Psoas muscle (tissue), 8 donors: Measurements from ENCODE around the gene OCIAD1. TPM values are rescaled to one million over a fixed set of nuclear protein-coding genes. Genes with fewer than 3 reads are reported as not detected.

Source experiments
- ATAC-seq, 4 donors: fragments of 200-7000 bp; cut with Tn5 transposase; one replicate each; pipeline ENCODE4 v1.9.1; 2020; ENCODE audit warnings: moderate library complexity in 3 of 4, mild to moderate bottlenecking in 2 of 4
- DNase-seq, 2 donors: peaks; one replicate each; pipeline ENCODE4 v3.0.0-alpha.2; 2020
- H3K27ac ChIP-seq: fragments of 200-600 bp; one replicate; pipeline ENCODE4 v1.8.0; 2022
- H3K27me3 ChIP-seq, 3 donors: fragments of 200-600 bp in 1 of 3; one replicate each; pipeline versions ENCODE4 v1.6.1 to v1.8.0; 2013 to 2022; ENCODE audit warnings: low read length in 2 of 3, mild to moderate bottlenecking in 2 of 3, moderate library complexity in 1 of 3; ENCODE audit not compliant: insufficient read depth in 3 of 3
- H3K36me3 ChIP-seq, 2 donors: fragments of 200-600 bp in 1 of 2; one replicate each; pipeline versions ENCODE4 v1.6.1 to v1.8.0; 2013 to 2022; ENCODE audit warnings: low read depth in 1 of 2, mild to moderate bottlenecking in 1 of 2, moderate library complexity in 1 of 2; ENCODE audit not compliant: insufficient read depth in 1 of 2
- H3K4me1 ChIP-seq: fragments of 200-600 bp; one replicate; pipeline ENCODE4 v1.8.0; 2022
- H3K4me3 ChIP-seq: fragments of 200-600 bp; one replicate; pipeline ENCODE4 v1.8.0; 2022; ENCODE audit warnings: mild to moderate bottlenecking
- H3K9me3 ChIP-seq: fragments of 200-600 bp; one replicate; pipeline ENCODE4 v1.8.0; 2022
- WGBS, 3 donors: extraction: QIAGEN DNeasy Blood & Tissue Kit; methylation state at CpG; one replicate each; pipeline versions ENCODE4 v1.1.6 to v1.1.7; 2013; 5-methylcytosine and 5-hydroxymethylcytosine counted together
- intact Hi-C, 2 donors: fragments of 100-400 bp; cut with DNase I; formaldehyde crosslinking; loops; one replicate each; pipeline versions ENCODE4 v1.11.0 to v1.14.2; 2022
- polyA plus RNA-seq, 3 donors: library from polyadenylated mRNA; stranded (reverse); fragments of 200-250 nt; gene quantifications; one replicate each; pipeline ENCODE4 v1.2.3, GENCODE V29; 2013
- total RNA-seq, 4 donors: library from RNA; stranded (reverse); fragmentation: NEBNext Ultra II Directional in 2 of 4; extraction: Animal tissue kit (Norgen Biotek cat#: 25700) in 2 of 4; gene quantifications; one replicate each; pipeline versions ENCODE4 v1.2.1 to v1.2.4, GENCODE V29; 2021 to 2023
- TF ChIP-seq, protein P1 (sequence below): fragments of 200-600 bp; IDR thresholded peaks from one replicate; pipeline ENCODE4 v1.8.0; 2022; ENCODE audit warnings: antibody characterized with exemption
- donor health status: healthy with polysubstance abuse.
- donor health status: DM: no; HTN: no; CAD: no; lungs with moderate emphysema.
- donor health status: Bipolar disorder and iron deficiency.
- donor health status: healthy.
- donor health status: DM: yes; HTN: yes; CAD: no.
- donor health status: DM: no; HTN: no; CAD: no.
- donor health status: DM: no; HTN: no; CAD: no.
- donor health status: DM: yes; HTN: yes; CAD: no.

The OCIAD1 gene
- total and polyA plus RNA-seq, 7 donors: 106 to 160 (median 121) TPM

DNA sequence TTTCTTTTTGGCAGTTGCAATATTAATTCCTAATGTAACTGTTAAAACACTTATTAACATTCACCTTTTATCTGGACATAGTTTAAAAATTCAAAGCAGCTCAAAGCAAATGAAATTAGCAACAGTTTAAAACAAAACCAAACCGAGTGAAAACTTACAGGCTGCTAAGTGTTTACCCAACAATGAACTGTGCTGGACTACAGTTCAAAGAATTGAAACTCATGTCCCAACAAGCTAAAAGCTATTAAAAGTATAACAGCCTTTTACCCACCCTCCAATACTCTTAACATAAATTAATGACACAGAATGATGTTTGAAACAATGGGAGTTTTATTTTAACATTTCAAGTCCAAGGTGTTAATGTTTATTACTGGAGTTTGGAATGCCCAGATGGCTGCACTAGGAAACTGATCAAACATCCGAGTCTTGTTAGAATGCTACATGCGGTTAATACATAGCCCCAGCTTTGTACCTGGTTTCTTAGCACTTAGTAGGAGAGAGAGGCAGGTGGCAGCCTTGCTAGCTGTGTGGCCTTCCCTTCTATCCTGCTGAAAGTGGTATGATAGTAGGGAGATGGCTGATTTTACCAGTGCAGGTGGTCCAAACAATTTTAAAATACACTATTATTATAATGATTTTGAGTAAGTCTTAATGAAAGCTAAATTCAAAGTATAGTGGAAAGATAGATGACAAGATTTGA is 29.7 kb upstream of the OCIAD1 start:
- Histone ChIP-seq H3K27ac (no peak overlapping the region), H3K36me3 (no peaks in the 10 kb centered on the region), H3K27me3 (no peaks in the 10 kb centered on the region), H3K9me3 (no peaks in the 10 kb centered on the region), H3K4me3 (no peak overlapping the region), H3K4me1 (no peaks in the 10 kb centered on the region)
- TF ChIP-seq, protein P1, sequence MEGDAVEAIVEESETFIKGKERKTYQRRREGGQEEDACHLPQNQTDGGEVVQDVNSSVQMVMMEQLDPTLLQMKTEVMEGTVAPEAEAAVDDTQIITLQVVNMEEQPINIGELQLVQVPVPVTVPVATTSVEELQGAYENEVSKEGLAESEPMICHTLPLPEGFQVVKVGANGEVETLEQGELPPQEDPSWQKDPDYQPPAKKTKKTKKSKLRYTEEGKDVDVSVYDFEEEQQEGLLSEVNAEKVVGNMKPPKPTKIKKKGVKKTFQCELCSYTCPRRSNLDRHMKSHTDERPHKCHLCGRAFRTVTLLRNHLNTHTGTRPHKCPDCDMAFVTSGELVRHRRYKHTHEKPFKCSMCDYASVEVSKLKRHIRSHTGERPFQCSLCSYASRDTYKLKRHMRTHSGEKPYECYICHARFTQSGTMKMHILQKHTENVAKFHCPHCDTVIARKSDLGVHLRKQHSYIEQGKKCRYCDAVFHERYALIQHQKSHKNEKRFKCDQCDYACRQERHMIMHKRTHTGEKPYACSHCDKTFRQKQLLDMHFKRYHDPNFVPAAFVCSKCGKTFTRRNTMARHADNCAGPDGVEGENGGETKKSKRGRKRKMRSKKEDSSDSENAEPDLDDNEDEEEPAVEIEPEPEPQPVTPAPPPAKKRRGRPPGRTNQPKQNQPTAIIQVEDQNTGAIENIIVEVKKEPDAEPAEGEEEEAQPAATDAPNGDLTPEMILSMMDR: no peak
- intact Hi-C loops: no loop called here
- DNase-seq (no peak), ATAC-seq (no peak)
- 56 to 62% (median 61%) methylated on average over 3 of the region's 3 CpGs for WGBS, 3 donors

GRCh38 chr4:48804584-48805301 is 26.1 kb upstream of the OCIAD1 start:
- Histone ChIP-seq H3K36me3 (no peaks in the 10 kb centered on the region), H3K9me3 (no peaks in the 10 kb centered on the region), H3K4me1 (no peaks in the 10 kb centered on the region), H3K27ac (no peak overlapping the region), H3K27me3 (no peaks in the 10 kb centered on the region), H3K4me3 (no peak overlapping the region)
- no peak for ATAC-seq
- 54 to 60% (median 56%) methylated on average over 8 of the region's 8 CpGs for WGBS, 3 donors
- TF ChIP-seq, protein P1: no peak
- intact Hi-C loops: no loop called here
- DNase-seq: no peak

GRCh38 chr4:48812866-48813265 is 18.0 kb upstream of the OCIAD1 start:
- Histone ChIP-seq H3K4me1 (no peaks in the 10 kb centered on the region), H3K27me3 (no peaks in the 10 kb centered on the region), H3K36me3 (no peaks in the 10 kb centered on the region), H3K27ac (no peak overlapping the region), H3K4me3 (no peak overlapping the region), H3K9me3 (no peaks in the 10 kb centered on the region)
- no peak for ATAC-seq
- DNase-seq: no peak
- WGBS, 3 donors: 76 to 79% (median 77%) methylated on average over 6 of the region's 6 CpGs
- TF ChIP-seq, protein P1: no peak
- intact Hi-C loops: no loop called here

GRCh38 chr4:48813964-48814363 is 16.9 kb upstream of the OCIAD1 start:
- TF ChIP-seq, protein P1: no peak
- Histone ChIP-seq H3K36me3 (no peaks in the 10 kb centered on the region), H3K4me1 (no peaks in the 10 kb centered on the region), H3K4me3 (no peak overlapping the region), H3K27me3 (no peaks in the 10 kb centered on the region), H3K27ac (no peak overlapping the region), H3K9me3 (no peaks in the 10 kb centered on the region)
- no peak for ATAC-seq
- DNase-seq: no peak
- WGBS, 3 donors: 16 to 45% (median 23%) methylated on average over 1 of the region's 1 CpG
- intact Hi-C loops: no loop called here
